MCF 10A (cell line): Measurements from ENCODE around the gene PTH2R. TPM values are rescaled to one million over a fixed set of nuclear protein-coding genes. Genes with fewer than 3 reads are reported as not detected.
"Not testable (repeated sequence)": the region's sequence is repeated elsewhere in the genome, so short reads cannot be mapped to it uniquely, and the experiment has no call there.

ENCODE experiments used
- BruUV-seq: library from RNA; stranded (reverse); fragments of 400-500 nt; replicated peaks from 2 replicates; lab custom pipeline; 2021; lab: Mats Ljungman, UMichigan
- CTCF ChIA-PET: fragments of 300-600 bp; sonication (Branson Sonifier 250); formaldehyde crosslinking; extraction: SDS; loops from one replicate; lab custom pipeline; 2021; ENCODE audit warnings: antibody characterized with exemption, inconsistent platforms; lab: Yijun Ruan, JAX
- POLR2A ChIA-PET: fragments of 300-600, 350-650 bp; sonication (Branson Sonifier 250); formaldehyde crosslinking; extraction: SDS; loops from one replicate; lab custom pipeline; 2020; ENCODE audit warnings: antibody characterized with exemption, inconsistent platforms; lab: Yijun Ruan, JAX
- DNase-seq: peaks from one replicate; pipeline ENCODE4 v3.0.0-alpha.2; 2018; ENCODE audit not compliant: unreplicated experiment
- H3K27ac Mint-ChIP-seq: one replicate; pipeline ENCODE4 v1.8.0; 2022; ENCODE audit warnings: mild to moderate bottlenecking, low read depth, mixed read lengths; ENCODE audit not compliant: unreplicated experiment
- H3K27me3 Mint-ChIP-seq: one replicate; pipeline ENCODE4 v1.8.0; 2022; ENCODE audit warnings: mixed read lengths; ENCODE audit not compliant: insufficient read depth, unreplicated experiment
- H3K36me3 Mint-ChIP-seq: one replicate; pipeline ENCODE4 v1.8.0; 2022; ENCODE audit warnings: mild to moderate bottlenecking, moderate library complexity, mixed read lengths; ENCODE audit not compliant: insufficient read depth, unreplicated experiment
- H3K4me1 Mint-ChIP-seq: one replicate; pipeline ENCODE4 v1.8.0; 2022; ENCODE audit warnings: mixed read lengths; ENCODE audit not compliant: insufficient read depth, unreplicated experiment
- H3K4me3 Mint-ChIP-seq: one replicate; pipeline ENCODE4 v1.8.0; 2022; ENCODE audit warnings: mild to moderate bottlenecking, moderate library complexity, mixed read lengths; ENCODE audit not compliant: unreplicated experiment
- H3K9me3 Mint-ChIP-seq: one replicate; pipeline ENCODE4 v1.8.0; 2022; ENCODE audit warnings: mixed read lengths; ENCODE audit not compliant: unreplicated experiment
- intact Hi-C: fragments of 100-400 bp; cut with micrococcal nuclease; formaldehyde crosslinking; loops from 2 replicates; pipeline ENCODE4 v1.14.1; 2022
- total RNA-seq: library from RNA; stranded (reverse); gene quantifications from 2 replicates; pipeline ENCODE4 v1.2.3, GENCODE V29; 2022
- TF ChIP-seq, protein P1 (sequence below): fragments of 200-600 bp; IDR thresholded peaks from one replicate; pipeline ENCODE4 v1.8.0; 2022; ENCODE audit warnings: antibody characterized with exemption, mild to moderate bottlenecking; ENCODE audit not compliant: unreplicated experiment

Gene PTH2R
- total RNA-seq, 1 experiment from 2014 or later = not detected

DNA sequence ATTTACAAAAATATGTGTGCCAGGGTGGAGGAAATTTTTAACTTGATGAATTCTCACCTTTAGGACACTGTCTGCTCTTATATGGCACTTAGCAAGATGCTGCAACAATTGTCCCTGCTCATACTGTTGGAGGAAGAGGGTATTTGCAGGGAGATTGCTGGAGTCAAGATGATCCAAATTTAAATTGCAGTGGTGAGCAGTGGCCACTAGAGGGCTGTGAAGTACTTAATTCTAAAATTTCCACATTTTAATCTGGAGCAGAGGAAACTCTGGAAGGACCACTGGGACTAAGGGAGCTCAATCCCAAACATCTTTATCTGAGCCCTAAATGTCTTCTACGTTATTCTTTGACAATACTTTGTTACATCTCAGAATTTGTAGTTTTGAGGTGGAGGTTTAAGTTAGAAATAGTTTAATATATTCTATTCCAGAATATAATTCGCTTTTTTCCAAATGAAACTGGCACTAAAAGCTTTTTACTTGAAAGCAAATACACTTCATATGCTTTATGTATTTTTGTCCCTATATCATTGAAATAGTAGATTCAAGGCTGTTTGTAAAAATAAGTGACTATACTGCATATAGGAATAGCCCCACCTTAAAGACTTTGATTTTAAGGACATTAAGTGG is 33.0 kb upstream of the PTH2R start:
- CTCF ChIA-PET = interaction anchor here (0.5 to 5.5 kb wide), 21 partner anchors 9 to 1590 kb away, joined by 3 to 54 read pairs (median 3); no protein-coding TSS in a partner anchor
- no peak overlapping the region for H3K4me3 Mint-ChIP-seq
- peaks cover 5% of the 10 kb centered on the region for H3K4me1 Mint-ChIP-seq
- BruUV-seq = no TSS peak
- H3K27ac Mint-ChIP-seq = no peak overlapping the region
- intact Hi-C loops = loop anchor here (1.0 to 10.0 kb wide), 2 partner anchors 269 to 835 kb away; no protein-coding TSS in a partner anchor
- DNase-seq = peak; percentile 59
- no peaks in the 10 kb centered on the region for H3K27me3 Mint-ChIP-seq
- TF ChIP-seq, protein P1, sequence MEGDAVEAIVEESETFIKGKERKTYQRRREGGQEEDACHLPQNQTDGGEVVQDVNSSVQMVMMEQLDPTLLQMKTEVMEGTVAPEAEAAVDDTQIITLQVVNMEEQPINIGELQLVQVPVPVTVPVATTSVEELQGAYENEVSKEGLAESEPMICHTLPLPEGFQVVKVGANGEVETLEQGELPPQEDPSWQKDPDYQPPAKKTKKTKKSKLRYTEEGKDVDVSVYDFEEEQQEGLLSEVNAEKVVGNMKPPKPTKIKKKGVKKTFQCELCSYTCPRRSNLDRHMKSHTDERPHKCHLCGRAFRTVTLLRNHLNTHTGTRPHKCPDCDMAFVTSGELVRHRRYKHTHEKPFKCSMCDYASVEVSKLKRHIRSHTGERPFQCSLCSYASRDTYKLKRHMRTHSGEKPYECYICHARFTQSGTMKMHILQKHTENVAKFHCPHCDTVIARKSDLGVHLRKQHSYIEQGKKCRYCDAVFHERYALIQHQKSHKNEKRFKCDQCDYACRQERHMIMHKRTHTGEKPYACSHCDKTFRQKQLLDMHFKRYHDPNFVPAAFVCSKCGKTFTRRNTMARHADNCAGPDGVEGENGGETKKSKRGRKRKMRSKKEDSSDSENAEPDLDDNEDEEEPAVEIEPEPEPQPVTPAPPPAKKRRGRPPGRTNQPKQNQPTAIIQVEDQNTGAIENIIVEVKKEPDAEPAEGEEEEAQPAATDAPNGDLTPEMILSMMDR = peak; percentile 65
- POLR2A ChIA-PET = no interaction called here
- no peaks in the 10 kb centered on the region for H3K36me3 Mint-ChIP-seq
- H3K9me3 Mint-ChIP-seq = no peaks in the 10 kb centered on the region

DNA sequence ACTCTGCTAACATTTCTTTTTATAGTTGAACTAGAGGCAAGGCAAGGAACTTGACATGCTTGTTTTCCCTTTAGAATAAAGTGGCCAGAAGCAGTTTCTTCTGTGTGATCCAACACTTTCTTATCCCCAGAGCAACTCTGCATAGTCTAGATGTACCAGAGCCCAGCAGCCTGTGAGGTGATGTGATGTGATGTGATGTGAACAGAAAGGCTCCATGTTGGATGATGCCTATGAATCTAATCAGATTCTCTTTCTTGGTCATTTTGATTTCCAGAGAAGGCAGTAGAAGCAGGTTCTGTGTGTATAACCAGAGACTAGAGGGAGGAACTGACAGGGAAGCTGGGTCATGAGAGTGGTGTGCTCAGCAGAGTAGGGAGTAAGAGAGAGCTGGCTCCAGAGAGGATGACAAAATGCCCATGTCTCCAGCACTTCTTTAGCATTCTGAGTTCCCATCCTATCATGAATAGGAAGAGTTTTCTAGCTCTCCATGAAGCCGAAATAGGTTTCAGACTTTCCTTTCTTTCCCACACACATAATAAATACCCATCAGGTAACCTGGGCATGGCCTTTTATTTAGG is 31.0 kb upstream of the PTH2R start:
- H3K4me3 Mint-ChIP-seq = no peak overlapping the region
- no peaks in the 10 kb centered on the region for H3K9me3 Mint-ChIP-seq
- H3K27me3 Mint-ChIP-seq = no peaks in the 10 kb centered on the region
- BruUV-seq = no TSS peak
- intact Hi-C loops = loop anchor here (10.0 kb wide), 1 partner anchor 271 kb away; no protein-coding TSS in a partner anchor
- ChIA-PET POLR2A (no interaction called here), CTCF (interaction anchor here (0.9 to 5.5 kb wide), 2 partner anchors 14 to 959 kb away, joined by 3 to 54 read pairs; no protein-coding TSS in a partner anchor)
- TF ChIP-seq, protein P1 = no peak
- DNase-seq = no peak
- no peak overlapping the region for H3K27ac Mint-ChIP-seq
- H3K4me1 Mint-ChIP-seq = no peaks in the 10 kb centered on the region
- H3K36me3 Mint-ChIP-seq = no peaks in the 10 kb centered on the region

DNA sequence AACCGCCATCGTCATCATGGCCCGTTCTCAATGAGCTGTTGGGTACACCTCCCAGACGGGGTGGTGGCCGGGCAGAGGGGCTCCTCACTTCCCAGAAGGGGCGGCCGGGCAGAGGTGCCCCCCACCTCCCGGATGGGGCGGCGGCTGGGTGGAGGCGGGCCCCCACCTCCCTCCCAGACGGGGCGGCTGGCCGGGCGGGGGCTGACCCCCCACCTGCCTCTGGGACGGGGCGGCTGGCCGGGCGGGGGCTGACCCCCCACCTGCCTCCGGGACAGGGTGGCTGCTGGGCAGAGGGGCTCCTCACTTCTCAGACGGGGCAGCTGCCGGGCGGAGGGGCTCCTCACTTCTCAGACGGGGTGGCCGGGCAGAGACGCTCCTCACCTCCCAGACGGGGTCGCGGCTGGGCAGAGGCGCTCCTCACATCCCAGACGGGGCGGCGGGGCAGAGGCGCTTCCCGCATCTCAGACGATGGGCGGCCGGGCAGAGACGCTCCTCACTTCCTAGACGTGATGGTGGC is 29.2 kb upstream of the PTH2R start:
- DNase-seq, H3K9me3 Mint-ChIP-seq, H3K4me1 Mint-ChIP-seq, H3K36me3 Mint-ChIP-seq, BruUV-seq, H3K27me3 Mint-ChIP-seq, CTCF ChIA-PET, H3K4me3 Mint-ChIP-seq, H3K27ac Mint-ChIP-seq, POLR2A ChIA-PET: not testable (repeated sequence)
- intact Hi-C loops = loop anchor here (10.0 kb wide), 1 partner anchor 273 kb away; no protein-coding TSS in a partner anchor

DNA sequence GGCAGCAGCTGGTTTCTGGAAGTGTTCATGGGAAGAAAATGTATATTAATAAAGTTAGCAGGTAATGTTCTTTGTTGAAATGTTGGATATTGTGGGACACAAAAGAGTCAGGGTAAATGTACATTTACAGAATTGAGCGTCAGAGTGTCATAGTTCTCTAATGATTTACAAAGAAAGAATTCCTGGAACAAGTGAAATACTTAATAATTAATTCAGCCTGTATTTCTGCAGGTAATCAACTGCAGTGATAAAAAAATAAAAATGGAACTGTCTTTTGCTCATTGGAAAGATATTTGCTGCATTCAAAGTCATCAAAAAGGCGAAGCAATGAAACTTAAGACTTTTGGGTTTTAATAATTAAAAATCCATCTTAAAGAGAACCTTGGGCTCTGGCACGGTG is 27.4 kb upstream of the PTH2R start:
- Mint-ChIP-seq H3K36me3 (no peaks in the 10 kb centered on the region), H3K4me3 (no peak overlapping the region), H3K27ac (no peak overlapping the region), H3K27me3 (peaks cover 25% of the 10 kb centered on the region), H3K4me1 (no peaks in the 10 kb centered on the region), H3K9me3 (no peaks in the 10 kb centered on the region)
- TF ChIP-seq, protein P1 = no peak
- ChIA-PET CTCF (interaction anchor here (0.6 to 1.4 kb wide), 2 partner anchors 13 to 216 kb away, joined by 3 read pairs; no protein-coding TSS in a partner anchor), POLR2A (no interaction called here)
- intact Hi-C loops = loop anchor here (10.0 kb wide), 1 partner anchor 274 kb away; no protein-coding TSS in a partner anchor
- no TSS peak for BruUV-seq
- no peak for DNase-seq
